GM18519 (cell line): ENCODE results near the gene TMEM259.

Experiments used
- ATAC-seq: cut with Tn5 transposase; IDR thresholded peaks from one replicate; pipeline ENCODE4 v1.9.1; 2021; ENCODE audit warnings: mild to moderate bottlenecking, moderate library complexity; ENCODE audit not compliant: unreplicated experiment, low FRiP score

The TMEM259 gene

DNA sequence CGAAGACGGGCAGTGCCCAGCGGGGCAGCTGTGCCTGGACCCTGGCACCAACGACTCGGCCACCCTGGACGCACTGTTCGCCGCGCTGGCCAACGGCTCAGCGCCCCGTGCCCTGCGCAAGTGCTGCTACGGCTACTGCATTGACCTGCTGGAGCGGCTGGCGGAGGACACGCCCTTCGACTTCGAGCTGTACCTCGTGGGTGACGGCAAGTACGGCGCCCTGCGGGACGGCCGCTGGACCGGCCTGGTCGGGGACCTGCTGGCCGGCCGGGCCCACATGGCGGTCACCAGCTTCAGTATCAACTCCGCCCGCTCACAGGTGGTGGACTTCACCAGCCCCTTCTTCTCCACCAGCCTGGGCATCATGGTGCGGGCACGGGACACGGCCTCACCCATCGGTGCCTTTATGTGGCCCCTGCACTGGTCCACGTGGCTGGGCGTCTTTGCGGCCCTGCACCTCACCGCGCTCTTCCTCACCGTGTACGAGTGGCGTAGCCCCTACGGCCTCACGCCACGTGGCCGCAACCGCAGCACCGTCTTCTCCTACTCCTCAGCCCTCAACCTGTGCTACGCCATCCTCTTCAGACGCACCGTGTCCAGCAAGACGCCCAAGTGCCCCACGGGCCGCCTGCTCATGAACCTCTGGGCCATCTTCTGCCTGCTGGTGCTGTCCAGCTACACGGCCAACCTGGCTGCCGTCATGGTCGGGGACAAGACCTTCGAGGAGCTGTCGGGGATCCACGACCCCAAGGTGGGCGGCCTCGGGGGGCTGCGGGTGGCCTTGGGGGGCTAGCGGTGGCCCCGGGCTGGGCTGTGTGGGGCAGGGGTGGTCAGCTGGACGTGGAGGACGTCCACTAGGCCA is 15.9 kb downstream of the TMEM259 start:
- no peak for ATAC-seq

DNA sequence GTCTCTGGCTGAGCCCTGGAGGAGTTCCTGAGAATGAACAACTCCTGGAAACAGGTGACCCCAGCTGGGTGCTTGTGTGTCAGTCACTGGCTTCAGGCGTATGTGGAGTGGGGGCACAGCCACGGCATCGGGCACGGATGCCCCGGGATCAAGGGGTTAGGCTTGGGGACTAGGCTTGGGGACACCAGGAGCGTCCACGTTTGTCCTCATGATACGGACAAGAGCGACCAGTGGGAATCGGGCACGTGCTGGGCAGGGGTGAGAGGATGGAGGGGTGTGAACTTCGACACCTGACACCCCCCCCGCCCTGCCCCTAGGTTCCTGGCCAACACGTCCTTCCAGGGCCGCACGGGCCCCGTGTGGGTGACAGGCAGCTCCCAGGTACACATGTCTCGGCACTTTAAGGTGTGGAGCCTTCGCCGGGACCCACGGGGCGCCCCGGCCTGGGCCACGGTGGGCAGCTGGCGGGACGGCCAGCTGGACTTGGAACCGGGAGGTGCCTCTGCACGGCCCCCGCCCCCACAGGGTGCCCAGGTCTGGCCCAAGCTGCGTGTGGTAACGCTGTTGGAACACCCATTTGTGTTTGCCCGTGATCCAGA is 16.6 kb downstream of the TMEM259 start:
- no peak for ATAC-seq

DNA sequence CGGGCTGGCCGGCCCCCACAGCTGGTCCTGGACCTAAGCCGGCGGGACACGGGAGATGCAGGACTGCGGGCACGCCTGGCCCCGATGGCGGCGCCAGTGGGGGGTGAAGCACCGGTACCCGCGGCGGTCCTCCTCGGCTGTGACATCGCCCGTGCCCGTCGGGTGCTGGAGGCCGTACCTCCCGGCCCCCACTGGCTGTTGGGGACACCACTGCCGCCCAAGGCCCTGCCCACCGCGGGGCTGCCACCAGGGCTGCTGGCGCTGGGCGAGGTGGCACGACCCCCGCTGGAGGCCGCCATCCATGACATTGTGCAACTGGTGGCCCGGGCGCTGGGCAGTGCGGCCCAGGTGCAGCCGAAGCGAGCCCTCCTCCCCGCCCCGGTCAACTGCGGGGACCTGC is 17.6 kb downstream of the TMEM259 start:
- ATAC-seq, result no peak

DNA sequence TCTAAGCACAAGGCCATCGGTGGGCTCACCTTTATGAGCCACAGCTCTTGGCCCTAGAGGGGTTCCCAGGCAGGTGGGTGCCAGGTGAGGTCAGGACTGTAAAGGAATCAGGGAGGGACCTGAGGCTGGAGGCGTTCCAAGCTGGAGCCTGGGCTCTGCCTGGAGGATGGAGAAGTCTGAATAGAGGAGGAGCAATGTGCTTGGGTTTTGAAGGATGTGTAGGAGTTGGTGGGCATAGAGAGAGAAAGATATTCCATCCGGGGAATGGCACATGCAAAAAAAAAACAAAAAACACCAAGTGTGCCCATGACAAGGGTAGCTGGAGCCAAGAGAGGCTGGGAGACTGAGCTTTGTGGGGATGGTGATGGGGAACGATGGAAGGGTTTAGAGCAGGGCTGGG is 18.3 kb downstream of the TMEM259 start:
- ATAC-seq, result no peak

DNA sequence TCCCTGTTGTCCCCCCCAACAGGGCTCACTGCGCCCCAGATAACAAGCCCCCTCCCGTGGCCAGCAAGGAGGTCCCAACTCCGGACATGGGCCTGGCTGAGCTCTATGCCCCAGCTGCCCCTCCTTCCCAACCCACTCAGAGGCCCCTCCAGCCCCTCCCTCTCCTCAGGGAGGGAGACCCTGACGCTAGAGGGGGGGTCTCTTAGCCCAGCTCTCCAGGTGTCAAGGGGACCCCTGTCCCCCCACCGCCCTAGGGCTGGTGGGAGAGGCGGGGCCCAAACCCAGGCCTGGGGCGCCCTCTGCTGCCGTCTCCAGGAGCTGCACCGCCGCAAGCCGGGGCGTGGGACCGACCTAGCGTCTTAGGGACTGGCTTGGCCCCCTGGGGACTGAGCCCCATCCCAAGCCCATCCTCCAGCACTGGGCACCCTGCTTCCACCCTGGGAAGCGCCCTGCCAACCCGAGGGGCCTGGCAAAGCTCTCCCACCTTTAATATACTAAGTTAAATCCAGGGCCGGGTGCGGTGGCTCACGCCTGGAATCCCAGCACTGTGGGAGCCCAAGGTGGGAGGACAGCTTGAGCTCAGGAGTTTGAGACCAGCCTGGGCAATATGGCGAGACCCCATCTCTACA is 19.3 kb downstream of the TMEM259 start:
- no peak for ATAC-seq

DNA sequence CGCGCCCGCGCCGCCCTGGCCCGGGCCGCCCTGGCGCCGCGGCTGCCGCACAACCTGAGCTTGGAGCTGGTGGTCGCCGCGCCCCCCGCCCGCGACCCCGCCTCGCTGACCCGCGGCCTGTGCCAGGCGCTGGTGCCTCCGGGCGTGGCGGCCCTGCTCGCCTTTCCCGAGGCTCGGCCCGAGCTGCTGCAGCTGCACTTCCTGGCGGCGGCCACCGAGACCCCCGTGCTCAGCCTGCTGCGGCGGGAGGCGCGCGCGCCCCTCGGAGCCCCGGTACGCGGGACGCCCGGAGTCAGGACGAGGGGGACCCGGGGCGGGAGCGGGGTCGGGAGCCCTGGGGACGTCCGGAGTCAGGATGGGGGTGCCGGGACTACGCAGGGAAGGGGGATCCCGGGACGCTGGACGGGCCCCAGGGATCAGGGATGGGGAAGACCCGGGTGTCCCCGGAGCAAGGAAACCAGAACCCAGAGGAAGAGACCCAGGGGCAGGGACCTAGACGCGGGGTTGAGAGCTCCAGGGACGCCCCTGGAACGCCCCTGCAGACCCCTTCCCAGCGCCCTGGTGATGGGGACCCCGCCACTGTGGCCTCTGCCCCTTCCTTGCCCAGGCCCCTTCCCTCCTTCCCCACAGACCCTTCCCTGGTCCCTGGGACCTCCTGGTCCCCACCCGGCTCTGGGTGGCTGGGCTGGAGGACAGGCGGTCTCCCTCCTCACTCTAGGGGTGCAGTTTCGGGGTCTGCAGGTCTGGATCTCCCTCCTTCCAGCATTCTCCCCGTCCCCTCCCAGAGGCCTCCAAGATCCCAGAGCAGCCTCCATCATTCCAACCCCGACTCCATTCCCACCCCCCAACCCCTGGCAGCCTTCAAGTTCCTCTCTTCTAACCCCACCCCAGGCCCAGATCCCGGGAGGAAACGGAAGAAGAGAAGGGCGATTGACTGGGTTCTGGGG is 20.1 kb downstream of the TMEM259 start:
- no peak for ATAC-seq

DNA sequence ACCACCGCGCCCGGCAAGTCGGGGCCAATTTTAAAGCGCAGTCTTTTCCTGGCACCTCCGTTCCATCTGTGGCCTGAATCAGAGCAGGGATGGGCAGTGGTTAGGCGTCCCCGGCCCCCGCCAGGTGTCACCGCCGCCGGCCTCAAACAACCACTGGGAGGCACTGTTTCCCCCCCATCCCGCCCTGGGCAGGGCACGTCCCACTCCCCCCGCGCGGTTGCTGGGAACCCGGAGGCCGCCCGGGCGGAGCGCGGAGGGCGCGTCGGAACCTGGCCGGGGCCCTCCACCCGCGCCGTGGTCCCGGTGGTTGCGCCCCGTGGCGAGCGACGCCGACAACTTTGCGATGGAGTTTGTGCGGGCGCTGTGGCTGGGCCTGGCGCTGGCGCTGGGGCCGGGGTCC is 20.8 kb downstream of the TMEM259 start, which contains the start of gene GRIN3B:
Gene GRIN3B (plus strand): TSS at position 325 of the 400 bp plus-strand sequence. CDS start 19 bp downstream, at position 344.
- no peak for ATAC-seq

DNA sequence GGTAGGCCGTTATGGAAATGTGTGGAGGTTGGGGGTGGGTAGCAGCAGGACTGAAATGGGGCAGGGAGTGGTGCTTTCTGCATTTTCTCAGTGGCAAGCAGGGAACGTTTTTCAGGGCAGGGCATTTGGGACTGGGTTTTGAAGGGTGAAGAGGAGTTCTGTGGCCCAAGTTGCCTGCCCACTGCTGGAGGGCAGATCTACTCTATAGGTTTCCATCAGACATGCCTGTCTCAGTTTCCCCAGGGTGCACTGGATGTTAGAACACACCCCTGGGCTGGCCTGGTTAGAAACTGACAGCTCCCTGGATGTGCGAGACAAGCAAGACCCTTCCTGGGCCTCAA is 21.6 kb downstream of the TMEM259 start:
- ATAC-seq, result no peak

DNA sequence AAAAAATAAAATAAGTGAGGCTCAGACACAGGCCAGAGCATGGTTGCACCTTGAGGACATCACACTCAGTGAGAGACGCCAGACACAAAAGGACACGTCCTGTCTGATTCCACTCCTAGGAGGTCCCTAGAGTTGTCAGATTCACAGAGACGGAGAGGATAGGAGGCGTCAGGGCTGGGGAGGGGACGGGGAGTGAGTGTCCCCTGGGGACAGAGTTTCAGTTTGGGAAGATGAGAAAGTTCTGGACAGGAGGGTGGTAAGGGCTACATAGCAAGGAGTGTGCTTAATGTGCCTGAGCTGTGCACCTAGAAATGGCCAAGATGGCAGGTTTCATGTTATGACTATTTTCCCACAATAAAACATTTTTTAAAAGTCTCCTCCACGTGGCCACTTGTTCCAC is 22.9 kb downstream of the TMEM259 start:
- ATAC-seq, result no peak

DNA sequence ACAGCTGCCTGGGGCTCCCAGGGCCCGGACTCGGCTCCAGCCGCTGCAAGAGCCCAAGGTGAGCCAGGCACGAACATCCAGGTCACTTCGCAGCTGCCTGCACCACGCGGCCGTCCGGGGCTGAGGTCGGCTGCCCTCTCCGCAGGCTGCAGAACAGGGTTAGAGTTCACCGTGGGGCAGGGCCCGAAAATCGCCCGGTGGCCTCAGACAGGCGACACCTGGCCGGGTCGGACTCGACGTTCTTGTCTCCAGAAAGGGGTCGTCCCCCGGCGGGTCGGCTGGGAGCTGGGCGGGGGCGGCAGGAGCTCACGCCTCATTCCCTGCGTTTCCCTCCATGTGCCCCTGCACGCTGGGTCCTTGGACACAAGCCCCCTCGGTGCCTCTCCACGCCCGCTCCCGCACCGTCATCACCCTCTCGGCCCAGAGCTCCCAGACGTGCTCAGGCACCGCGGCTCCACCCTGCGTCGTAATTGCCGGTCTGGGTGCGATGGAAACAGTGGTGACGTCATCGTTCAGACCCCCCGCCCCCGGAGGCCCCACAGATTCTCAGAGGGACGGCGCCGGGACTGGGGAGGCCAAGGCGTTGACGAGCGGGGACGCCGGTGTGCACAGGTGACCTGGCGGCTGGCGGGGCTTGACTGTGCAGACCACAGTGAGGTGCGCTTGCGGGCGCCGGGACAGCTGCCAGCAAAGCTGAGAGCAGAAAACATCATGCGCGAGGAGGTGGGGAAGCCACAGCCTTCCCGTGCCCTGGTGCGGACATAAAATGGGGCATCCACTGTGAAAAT is 24.7 kb downstream of the TMEM259 start:
- no peak for ATAC-seq

DNA sequence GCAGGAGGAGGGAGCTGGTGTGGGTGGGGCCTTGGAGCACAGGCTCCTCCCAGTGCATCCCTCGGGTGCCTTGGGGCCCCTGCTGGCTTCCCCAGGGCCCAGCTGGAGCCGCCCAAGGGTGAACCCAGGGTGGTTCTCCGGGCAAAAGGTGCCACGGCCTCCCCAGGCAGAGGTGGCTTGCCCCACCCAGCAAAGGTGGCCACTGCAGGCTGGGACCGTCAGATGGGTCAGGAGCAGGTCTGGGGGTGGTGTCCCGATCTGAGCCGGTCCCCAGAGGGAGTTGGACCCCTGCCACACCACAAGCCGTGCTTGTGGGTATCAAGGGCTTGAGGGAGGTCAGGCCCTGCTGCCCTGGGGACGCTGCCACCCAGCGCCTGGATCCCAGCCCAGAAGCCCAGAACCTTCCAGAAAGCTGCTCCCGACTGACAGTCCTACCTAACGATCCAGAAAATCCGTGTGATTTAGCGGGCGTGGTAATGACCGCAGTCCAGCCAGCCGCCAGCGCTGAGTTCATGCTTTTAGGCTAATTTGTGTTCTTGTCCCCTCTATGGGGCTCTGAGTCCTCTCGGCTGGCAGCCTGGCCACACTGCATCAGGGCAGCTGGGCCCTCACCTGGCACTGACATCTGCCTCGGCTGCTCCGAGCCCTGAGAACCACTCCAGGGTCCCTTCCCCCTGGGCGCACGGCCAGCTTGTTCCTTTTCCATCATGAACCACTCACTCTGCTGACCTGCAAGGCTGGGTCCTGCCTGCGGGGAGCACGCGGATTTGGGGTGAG is 25.7 kb downstream of the TMEM259 start:
- ATAC-seq, result no peak

DNA sequence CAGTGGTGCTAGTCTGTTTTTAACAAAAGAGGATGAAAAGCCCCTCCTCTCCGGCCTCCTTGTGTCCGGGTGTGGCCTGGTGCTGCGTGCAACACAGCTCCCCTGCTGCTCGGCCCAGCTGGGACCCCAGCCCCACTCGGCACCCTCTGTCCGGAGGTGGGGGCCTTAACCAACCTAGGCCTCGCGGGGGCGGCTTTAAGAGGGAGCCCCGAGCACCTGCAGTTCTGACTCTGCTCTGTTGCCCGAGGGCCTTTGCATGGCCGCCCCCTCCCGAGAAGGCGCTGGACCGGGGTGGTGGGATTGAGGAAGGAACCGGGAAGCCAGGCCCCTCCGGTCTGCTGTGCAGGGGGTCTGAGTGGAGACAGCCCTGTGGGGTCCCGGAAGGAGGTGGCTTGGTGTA is 26.4 kb downstream of the TMEM259 start:
- ATAC-seq, result no peak

DNA sequence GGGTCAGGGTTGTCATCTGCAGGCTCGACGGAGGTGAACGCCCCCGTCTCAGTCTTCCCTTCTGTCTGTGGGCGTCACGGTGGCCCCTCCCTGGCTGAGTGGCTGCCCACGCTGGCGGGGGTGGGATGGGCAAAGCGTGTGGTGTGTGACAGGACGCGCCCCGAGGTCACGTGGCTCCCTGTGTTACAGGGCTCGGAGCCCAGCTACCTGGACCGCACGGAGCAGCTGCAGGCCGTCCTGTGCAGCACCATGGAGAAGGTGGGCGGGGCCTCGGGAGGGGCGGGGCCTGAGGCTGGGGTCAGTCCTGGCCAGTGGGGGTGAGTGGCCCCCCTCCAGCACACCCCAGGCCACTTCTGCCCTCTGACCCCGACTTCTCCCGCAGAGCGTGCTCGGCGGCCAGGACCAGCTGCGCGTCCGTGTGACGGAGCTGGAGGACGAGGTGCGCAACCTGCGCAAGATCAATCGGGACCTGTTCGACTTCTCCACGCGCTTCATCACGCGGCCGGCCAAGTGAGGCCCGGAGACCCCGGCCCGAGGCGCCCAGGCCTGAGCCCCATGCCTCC is 27.0 kb downstream of the TMEM259 start:
- ATAC-seq, result no peak

DNA sequence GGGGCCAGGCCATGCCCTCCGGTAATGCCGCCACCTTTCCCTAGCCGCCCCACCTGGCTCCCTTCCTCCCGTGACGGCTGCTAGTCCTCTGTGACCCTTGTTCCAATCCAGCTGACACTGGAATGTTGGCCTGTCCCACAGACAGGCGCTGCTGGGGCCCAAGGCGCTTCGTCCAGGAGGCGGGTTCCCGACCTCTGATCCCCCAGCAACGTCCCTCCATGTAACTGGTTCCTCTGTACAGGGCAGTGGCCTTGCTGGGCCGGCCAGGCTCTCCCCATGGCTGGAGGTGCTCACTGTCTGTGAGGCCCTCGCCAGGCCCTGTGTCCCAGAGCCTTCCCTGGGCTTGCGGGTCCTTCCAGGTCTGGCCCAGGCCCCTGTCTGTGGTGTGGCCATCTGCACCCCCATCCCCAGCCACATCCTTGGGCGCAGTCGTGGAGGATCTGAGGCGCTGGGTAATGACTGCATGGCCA is 27.5 kb downstream of the TMEM259 start:
- no peak for ATAC-seq

DNA sequence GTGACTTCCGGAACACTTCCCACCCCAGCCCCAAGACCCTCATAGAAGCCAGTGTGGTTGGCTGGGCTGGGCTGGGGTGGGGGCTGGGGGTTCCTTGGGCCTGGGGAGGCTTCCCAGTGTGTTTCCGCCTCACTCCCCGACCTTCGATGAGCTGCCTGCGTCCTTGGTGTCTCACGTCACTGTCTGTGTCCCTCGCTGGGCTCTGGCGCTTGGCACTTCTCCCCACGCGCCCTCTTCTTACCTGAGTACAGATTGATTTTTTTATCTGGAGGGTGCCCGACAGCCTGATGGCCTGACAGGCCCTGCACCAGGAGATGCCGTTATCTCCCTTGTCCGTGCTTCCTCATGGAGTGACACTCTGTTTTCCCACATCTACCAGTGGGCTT is 28.3 kb downstream of the TMEM259 start:
- no peak for ATAC-seq

DNA sequence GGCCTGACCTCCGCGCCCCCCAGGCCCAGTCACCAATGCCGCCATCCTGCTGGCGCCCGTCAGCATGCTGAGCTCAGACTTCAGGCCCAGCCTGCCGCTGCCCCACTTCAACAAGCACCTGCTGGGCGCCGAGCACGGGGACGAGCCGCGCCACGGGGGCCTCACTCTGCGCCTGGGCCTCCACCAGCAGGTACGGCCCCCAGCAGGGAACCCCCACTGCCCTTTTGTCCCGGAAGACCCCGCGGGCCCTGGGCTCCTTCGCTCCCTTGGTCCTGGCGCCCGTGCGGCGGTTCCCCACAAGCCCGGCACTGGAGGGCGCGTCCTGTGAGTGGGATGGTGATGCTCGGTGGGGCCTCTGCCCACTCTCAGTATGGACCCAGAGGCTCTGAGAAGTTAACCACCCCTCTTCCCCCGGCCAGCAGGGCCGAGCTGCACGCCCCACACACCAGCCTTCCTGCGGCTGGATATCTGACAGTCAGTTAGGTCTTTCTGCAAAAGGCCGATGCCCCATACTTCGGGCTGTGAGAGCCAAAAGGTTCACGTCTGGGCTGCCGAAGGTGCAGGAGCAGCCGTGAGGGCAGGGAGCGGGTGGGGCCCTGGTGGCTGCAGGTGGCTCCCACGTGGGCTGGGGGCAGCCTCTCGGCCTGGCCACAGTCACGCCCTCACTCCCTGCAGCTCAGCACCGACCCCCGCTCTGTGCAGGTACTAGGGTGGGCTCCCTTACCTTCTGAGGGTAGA is 28.8 kb downstream of the TMEM259 start:
- no peak for ATAC-seq

DNA sequence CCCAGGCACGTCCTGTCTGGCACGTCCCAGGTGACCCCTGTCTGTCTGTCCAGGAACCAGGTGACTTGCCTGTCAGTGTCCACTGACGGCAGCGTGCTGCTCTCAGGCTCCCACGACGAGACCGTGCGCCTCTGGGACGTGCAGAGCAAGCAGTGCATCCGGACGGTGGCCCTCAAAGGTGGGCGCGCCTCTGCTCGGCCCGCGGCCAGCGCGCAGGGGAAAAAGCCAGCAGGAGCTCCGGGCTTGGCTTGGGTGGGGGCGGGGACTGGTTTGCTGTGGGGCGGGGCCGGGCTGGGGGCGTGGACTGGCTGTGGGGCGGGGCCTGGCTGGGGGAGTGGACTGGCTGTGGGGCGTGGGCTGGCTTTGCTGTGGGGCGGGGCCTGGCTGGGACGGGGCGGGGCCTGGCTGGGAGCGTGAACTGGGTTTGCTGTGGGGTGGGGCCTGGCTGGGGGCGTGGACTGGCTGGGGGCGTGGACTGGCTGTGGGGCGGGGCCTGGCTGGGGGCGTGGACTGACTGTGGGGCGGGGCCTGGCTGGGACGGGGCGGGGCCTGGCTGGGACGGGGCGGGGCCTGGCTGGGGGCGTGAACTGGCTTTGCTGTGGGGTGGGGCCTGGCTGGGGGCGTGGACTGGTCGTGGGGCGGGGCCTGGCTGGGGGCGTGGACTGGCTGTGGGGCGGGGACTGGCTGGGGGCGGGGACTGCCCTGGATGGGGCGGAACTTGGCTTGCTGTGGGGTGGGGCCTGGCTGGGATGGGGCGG is 29.6 kb downstream of the TMEM259 start:
- ATAC-seq, result no peak
